ENCODE measurements around the gene SF3B3. TPM values are rescaled to one million over a fixed set of nuclear protein-coding genes. Genes with fewer than 3 reads are reported as not detected.

Gene SF3B3
- total RNA-seq, 1 donor, result 154 TPM

DNA sequence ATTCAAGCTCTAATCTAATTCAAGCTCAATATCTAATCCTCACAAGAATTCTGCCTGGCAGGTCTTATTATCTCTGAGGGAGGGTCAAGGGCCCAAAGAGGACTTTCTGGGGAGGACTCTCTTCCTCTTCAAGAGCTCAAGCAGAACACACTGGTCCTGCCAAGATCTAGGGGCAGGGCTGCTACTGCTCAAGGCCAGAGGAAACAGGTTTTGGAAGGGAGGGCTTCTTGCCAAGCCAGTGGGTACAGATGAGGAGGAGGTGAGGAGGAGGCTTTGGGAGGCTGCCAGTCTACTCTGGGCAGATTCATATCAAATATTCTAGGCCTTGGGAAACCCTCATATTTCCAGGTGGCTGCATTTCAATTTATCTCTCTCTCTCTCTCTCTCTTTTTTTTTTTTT, 71.0 kb downstream of the SF3B3 start:
- DNase-seq (ENCODE audit: low read depth), result no peak
- TF ChIP-seq, protein P1, sequence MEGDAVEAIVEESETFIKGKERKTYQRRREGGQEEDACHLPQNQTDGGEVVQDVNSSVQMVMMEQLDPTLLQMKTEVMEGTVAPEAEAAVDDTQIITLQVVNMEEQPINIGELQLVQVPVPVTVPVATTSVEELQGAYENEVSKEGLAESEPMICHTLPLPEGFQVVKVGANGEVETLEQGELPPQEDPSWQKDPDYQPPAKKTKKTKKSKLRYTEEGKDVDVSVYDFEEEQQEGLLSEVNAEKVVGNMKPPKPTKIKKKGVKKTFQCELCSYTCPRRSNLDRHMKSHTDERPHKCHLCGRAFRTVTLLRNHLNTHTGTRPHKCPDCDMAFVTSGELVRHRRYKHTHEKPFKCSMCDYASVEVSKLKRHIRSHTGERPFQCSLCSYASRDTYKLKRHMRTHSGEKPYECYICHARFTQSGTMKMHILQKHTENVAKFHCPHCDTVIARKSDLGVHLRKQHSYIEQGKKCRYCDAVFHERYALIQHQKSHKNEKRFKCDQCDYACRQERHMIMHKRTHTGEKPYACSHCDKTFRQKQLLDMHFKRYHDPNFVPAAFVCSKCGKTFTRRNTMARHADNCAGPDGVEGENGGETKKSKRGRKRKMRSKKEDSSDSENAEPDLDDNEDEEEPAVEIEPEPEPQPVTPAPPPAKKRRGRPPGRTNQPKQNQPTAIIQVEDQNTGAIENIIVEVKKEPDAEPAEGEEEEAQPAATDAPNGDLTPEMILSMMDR (IDR thresholded peaks at IDR 0.05; ENCODE audit: insufficient read depth, low read depth, low read length), result no peak
- no peak overlapping the region for H3K4me3 ChIP-seq (ENCODE audit: low read depth, low read length)

DNA sequence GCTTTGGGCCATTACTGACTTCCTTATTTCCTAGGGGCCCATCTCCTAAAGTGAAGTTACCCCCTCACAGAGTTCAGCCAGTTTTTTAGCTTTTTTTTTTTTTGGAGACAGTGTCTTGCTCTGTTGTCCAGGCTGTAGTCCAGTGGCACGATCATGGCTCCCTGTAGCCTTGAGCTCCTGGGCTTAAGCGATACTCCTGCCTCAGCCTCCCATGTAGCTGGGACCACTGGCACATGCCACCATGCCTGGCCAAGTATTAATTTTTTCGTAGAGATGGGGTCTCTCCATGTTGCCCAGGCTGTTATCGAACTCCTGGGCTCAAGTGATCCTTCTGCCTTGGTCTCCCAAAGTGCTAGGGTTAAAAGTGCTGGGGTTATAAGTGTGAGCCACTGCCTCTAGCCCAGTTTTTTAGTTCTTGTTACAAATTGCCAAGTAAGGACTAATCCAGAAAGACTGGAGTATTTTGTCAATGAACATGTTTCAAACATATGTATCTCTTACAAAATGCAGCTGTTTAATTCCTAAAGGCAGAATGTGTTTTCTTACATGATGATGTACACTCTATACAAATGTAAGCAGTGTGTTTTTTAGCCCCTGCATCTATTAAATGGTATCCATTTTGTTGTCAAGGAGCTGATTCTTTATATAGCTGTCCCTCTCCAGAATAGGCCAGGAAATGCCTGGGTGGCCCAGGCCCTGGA, 73.7 kb downstream of the SF3B3 start:
- DNase-seq (ENCODE audit: low read depth), result no peak
- TF ChIP-seq, protein P1 (IDR thresholded peaks at IDR 0.05; ENCODE audit: insufficient read depth, low read depth, low read length), result no peak
- no peak overlapping the region for H3K4me3 ChIP-seq (ENCODE audit: low read depth, low read length)

DNA sequence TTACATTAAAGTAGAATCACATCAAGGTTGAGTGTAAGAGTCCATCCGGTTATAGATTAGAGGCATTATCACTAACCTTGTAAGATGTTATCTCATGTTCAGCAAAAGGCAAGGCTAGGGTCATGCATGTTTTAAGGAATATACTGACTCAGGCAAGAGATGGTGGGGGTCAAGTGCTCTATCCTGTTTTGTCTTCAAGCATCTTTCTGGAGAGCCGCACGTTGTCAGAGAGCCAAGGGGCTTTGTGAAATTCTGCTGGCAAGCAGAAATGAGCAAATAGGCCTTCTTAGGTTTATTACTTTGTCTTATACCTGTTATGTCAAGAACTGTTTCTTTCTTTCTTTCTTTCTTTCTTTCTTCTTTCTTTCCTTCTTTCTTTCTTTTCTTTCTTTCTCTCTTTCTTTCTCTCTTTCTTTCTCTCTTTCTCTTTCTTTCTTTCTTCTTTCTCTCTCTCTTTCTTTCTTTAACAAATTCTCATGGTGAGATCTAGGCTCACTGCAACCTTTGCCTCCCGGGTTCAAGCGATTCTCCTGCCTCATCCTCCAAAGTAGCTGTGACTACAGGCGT, 75.4 kb downstream of the SF3B3 start:
- TF ChIP-seq, protein P1 (IDR thresholded peaks at IDR 0.05; ENCODE audit: insufficient read depth, low read depth, low read length), result no peak
- no peak overlapping the region for H3K4me3 ChIP-seq (ENCODE audit: low read depth, low read length)
- no peak for DNase-seq (ENCODE audit: low read depth)

DNA sequence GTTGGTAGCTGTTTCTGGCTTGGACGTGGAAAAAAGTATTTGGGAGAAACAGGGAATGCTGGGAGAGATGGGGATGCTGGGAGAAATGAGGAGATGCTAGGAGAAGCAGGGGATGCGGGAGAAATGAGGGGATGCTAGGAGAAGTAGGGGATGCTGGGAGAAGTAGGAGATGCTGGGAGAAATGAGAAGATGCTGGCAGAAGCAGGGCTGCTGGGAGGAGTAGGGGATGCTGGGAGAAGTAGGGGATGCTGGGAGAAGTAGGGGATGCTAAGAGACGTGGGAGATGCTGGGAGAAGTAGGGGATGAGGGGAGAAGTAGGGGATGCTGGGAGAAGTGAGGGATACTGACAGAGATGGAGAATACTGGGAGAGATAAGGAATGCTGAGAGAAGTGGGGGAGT, 77.1 kb downstream of the SF3B3 start:
- no peak overlapping the region for H3K4me3 ChIP-seq (ENCODE audit: low read depth, low read length)
- no peak for DNase-seq (ENCODE audit: low read depth)
- TF ChIP-seq, protein P1 (IDR thresholded peaks at IDR 0.05; ENCODE audit: insufficient read depth, low read depth, low read length), result no peak

DNA sequence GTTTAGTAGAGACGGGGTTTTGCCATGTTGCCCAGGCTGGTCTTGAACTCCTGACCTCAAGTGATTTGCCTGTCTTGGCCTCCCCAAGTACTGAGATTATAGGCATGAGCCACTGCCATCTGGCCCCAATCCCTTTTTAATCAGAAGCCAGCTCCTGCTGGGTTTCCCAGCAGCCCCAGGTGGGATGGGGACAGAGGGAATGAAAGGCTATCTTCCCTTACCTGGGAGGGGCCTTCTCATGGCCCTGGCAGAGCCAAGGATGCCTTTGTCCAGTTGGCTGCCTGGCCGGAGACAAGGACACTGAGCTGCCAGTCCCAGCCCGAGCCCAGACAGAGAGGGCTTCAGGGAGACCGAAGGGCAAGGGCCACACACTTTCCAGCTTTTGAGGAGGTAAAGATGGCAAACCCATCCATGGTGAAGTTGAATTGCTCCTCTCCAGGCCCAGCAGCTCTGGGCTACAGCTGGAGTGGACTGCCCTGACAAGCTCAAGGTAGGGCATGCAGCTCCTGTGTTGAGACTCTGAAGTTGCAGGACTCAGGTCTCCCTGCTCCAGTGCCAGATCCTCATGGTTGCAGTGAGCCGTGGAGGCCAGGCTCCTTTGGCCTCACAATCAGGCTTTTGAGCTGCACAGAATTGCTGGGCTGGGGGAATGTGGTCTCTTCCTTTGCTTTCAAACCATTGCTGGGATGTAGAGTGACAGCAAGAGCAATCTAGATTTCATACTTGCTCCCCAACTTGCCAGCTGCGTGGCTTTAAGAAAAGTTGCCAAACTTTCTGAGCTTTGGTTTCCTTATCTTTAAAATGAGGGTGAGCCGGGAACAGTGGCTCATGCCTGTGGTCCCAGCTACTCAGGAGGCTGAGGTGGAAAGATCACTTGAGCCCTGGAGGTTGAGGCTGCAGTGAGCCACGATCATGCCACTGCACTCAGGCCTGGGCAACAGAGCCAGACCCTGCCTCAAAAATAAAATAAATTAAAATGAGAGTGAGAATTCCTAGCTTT, 78.3 kb downstream of the SF3B3 start:
- H3K4me3 ChIP-seq (ENCODE audit: low read depth, low read length), result no peak overlapping the region
- peak; percentile 67 for DNase-seq (ENCODE audit: low read depth)
- TF ChIP-seq, protein P1 (IDR thresholded peaks at IDR 0.05; ENCODE audit: insufficient read depth, low read depth, low read length), result no peak

DNA sequence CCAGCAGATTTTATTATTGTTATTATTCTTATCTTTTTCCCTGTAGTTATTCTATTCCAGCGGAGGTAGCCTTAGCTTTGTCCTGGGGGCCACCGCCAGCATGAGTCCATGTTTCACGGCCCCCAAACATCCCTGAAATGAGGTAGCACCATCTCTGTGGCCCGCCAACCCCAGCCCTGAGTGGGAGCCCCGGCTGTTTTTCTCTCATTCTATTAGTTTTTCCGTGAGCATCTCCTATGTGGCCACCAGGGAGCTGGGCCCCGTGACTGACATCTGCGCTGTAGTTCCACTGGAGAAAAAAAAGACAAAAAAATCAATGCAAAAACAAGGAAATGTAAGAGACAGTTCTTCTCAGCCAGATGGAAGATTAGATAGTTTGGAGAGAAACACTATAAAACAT, 79.2 kb downstream of the SF3B3 start:
- no peak for DNase-seq (ENCODE audit: low read depth)
- no peak overlapping the region for H3K4me3 ChIP-seq (ENCODE audit: low read depth, low read length)
- TF ChIP-seq, protein P1 (IDR thresholded peaks at IDR 0.05; ENCODE audit: insufficient read depth, low read depth, low read length), result no peak
